VCaP (cell line): ENCODE data around the gene P2RX2.

ENCODE experiments used
- H3K27ac ChIP-seq: fragments of 450-650 bp; 2 replicates; pipeline ENCODE4 v1.5.1; 2017
- TF ChIP-seq, protein P1 (sequence below): fragments of 450-650 bp; conservative IDR thresholded peaks from 2 replicates; pipeline ENCODE4 v1.5.1; 2017; ENCODE audit warnings: mild to moderate bottlenecking, moderate library complexity

The P2RX2 gene

DNA sequence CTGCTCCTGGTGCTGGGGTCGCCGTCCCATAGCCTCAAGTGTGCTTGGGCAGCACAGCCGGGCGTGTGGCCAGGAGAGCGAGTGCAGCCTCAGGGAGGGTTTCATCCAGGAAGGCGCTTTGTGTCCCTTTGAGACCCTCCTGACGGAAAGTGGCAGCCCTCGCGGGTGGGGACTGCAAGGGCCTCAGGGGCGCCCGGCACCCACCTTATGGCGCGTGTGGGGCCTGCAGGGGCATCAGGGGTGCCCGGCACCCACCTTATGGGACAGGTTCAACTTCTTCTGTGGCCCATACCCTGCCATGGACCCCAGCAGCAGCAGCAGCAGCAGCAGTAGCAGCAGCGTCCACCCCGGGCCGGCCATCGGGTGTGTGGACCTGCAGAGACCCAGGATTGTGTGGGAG is 12.7 kb upstream of the P2RX2 start:
- no peak overlapping the region for H3K27ac ChIP-seq
- TF ChIP-seq, protein P1, sequence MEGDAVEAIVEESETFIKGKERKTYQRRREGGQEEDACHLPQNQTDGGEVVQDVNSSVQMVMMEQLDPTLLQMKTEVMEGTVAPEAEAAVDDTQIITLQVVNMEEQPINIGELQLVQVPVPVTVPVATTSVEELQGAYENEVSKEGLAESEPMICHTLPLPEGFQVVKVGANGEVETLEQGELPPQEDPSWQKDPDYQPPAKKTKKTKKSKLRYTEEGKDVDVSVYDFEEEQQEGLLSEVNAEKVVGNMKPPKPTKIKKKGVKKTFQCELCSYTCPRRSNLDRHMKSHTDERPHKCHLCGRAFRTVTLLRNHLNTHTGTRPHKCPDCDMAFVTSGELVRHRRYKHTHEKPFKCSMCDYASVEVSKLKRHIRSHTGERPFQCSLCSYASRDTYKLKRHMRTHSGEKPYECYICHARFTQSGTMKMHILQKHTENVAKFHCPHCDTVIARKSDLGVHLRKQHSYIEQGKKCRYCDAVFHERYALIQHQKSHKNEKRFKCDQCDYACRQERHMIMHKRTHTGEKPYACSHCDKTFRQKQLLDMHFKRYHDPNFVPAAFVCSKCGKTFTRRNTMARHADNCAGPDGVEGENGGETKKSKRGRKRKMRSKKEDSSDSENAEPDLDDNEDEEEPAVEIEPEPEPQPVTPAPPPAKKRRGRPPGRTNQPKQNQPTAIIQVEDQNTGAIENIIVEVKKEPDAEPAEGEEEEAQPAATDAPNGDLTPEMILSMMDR, result no peak

DNA sequence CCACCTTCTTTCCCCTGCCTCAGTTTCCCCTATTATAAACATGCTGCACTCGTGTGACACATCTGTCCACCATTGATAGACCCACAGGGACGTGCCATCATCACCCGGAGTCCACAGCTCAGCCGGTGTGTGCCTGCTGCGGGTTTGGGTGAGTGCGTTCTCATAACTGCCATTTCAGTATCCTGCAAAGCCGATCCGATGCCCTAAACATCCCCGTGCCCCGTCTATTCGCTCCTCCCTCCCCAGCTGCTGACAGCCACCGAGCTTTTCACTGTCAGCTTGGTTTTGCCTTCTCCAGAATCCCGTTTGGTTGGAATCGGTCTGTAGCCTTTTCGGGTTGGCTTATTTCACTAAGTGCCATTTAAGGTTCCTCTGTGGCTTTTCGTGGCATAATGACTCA is 12.1 kb upstream of the P2RX2 start:
- TF ChIP-seq, protein P1, result no peak
- no peak overlapping the region for H3K27ac ChIP-seq

DNA sequence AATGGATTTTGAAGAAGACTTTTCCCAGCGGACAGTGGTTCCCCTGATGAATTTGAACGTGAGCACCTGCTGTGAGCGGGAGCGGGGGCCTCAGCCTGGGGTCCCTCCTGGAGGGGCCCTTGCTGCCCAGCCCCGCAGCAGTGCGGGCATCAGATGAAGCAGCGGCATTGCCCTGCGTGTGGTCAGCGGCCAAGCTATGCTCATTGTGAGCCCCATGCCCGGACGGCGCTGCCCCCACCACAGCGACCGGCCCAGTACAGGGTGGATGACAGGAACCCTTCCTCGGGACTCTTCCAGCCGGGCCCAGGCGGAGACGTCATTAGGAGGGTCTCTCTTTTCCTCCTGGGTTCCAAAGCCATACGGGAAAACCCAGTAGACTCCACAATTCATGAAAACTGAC is 11.6 kb upstream of the P2RX2 start:
- TF ChIP-seq, protein P1, result no peak
- H3K27ac ChIP-seq, result no peak overlapping the region

DNA sequence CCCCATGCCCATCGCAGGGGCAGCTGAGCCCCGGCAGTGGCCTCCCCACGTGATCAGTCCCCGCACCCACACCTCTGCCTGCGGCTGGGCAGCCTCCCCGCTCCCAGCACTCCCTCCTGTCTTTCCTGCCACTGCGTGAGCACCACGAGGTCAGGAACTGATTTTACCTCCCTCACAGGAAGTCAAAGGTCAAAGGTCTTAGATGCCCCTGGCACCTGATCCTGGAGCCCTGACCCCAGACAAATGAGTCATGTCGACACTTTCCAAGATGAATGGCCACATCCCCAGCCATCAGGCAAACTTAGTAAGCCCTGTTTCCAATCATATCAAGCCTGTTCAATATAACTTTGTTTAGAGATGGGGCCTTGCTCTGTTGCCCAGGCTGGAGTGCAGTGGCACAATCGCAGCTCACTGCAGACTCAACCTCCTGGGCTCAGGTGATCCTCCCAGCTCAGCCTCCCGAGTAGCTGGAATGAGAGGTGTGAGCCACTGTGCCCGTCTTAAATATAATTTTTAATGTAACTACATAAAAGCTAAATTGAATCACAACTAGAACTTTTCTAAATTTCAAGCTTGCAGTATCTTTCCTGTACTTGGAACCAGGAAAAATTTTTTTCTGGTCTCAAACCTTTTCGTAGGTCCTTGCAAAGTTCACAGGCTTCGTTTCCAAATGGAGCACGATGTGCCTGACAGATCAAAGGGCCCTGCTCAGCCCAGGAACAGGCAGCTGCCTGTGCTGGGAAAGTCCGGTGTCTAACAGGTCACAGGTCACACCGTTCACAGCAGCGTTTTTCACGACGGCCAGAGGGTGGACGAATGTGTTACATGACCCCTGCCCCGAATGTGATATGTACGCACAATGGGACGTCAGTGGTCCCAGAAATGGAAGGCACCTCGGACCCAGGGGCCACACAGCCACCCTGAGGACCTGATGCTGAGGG is 10.1 kb upstream of the P2RX2 start:
- TF ChIP-seq, protein P1, result no peak
- H3K27ac ChIP-seq, result no peak overlapping the region

DNA sequence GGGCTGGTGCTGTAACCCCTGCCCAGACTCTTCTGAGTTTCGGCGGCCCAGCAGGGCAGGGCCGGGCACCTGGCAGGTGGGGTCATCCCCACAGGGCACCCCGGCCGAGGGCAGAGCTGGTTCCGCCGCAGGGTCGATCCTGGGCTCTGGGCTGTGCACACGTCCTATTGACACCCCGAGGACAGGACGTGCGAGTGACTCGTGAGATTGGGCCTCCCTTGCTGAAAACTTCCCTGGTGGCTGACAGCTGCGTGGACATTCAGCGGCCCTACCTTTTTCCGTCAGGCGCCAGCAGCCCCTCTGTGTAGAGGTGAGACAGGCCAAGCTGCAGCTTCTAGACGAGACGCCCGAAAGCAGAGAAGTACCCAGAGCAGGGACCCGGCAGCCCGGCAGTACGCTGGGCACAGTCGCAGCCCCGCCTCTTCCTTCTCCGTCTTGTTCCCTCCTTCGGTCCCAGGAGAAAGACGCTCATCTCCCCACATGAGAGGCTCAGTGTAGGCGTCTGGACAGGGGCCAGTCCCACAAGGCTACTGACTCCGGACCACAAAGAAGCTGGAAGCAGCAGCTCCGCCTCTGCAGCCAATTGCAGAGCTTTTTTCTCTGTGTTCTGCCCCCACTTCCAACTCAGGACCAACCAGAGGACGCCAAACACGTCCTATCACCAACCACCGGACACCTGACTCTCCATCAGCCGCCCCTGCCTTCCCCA is 8.4 kb upstream of the P2RX2 start, which contains the start of gene LRCOL1:
Gene LRCOL1, minus strand, starts transcription at position 532 of the 709 bp plus-strand sequence. CDS start 4,331 bp downstream, outside the sequence.
- TF ChIP-seq, protein P1, result no peak
- H3K27ac ChIP-seq, result peak within 1 kb of the TSS; percentile 26; the same call in 1 of the 2 replicates

DNA sequence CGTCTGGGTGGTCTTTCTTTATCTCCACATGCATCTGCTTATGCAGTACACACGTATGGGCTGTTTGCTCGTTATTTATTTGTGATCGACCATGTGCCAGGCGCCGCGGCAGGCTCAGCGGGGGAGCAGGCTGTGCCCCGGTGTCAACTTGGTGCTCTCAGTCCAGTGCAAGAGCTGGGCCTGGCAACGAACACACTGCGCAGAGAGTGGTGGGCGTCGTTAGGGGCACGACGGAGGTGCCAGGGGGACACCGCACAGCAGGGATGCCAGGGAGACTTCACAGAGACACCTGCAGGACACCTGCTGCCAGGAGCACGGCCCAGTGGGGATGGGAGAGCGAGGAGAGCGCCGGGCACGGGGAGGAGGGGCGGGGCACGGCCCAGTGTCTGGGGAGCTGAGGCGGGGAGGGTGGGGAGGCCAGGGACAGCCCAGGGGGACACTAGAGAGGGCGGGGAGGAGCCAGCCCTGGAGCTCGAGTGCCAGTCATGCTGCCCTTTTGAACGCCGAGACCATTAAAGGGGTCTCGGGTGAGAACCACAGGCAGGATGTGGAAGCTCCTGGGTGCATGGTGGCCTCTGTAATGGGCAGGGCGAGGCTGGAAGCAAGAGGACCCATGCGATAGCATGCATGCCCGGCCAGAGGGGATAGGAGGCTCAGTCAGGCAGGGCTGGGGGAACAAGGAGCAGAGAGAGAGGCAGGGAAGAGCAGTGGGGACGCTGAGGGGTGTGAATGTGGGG is 7.5 kb upstream of the P2RX2 start:
- TF ChIP-seq, protein P1, result no peak

DNA sequence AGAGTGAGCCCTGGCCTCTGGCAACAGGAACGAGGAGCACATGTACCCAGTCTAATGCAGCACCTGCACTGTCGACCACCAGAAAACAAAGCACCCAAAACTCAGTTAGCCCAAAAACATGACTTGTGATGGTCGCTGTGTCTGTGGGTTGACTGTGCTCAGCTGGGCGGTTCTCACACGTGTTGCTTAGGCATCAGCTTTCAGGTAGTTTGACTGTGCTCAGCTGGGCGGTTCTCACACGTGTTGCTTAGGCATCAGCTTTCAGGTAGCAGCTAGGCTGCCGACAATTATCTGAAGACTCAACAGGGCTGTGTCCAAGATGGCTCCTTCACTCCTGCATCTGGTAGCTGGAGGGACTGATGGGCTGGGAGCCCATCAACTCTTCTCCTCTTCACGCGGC is 7.0 kb upstream of the P2RX2 start:
- TF ChIP-seq, protein P1, result no peak

More for the DNA sequence above, 7.5 kb upstream of the P2RX2 start:
- H3K27ac ChIP-seq, result no peak overlapping the region

More for the DNA sequence above, 7.0 kb upstream of the P2RX2 start:
- H3K27ac ChIP-seq, result no peak overlapping the region
